SKM-1 treated with dmso at 0.1 percent for 144 hours (cell line): Measurements from ENCODE around the gene MRPL45.
"Not testable (repeated sequence)": the region's sequence is repeated elsewhere in the genome, so short reads cannot be mapped to it uniquely, and the experiment has no call there.

Source experiments
- DNase-seq: peaks from one replicate; lab custom pipeline; 2025; ENCODE audit not compliant: unreplicated experiment; lab: John Stamatoyannopoulos, UW

MRPL45 gene

DNA sequence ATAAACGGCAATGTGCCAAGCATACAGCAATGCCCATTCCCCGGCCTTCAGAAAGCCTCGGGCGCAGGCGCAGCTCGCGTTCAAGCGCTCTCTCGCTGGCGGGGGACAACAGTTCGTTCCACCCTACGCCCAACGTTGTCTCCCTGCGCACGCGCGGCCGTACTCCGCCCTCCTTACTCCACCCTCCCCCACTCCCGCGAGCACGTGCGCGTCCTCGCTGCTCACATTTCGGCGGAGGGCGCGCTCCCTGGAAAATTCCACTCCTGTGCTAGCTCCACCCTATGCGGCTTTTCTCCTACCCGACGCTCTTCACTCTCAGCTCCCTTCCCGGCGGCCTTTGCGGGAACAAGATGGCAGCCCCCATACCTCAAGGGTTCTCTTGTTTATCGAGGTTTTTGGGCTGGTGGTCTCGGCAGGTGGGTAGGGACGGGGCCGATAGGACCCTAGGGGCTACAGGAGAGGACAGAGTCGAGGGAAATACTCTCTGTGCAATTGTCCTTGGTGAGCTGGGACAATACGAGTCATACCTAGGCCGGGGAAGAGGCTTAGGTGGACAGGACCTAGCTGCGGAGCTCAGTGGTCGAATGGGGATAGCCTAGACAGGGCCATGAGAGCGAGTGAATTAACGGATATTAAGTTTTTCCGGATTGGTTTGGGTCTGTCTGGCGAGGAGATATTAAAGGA, at the start of gene MRPL45:
TSS of gene MRPL45 (plus strand) at position 335 of the 684 bp plus-strand sequence. CDS start at position 351, 16 bp downstream.
- DNase-seq = peak; percentile 93

DNA sequence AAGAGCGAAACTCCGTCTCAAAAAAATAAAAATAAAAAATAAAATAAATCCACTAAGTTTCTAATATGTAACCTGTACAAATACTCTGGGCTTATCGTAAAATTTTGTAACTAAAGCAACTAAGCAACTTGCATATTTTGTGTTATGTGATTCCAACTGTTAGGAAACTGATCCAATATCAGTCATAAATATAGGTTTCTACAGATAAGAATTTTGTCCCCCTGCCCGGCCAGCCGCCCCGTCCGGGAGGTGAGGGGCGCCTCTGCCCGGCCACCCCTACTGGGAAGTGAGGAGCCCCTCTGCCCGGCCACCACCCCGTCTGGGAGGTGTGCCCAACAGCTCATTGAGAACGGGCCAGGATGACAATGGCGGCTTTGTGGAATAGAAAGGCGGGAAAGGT, 43.8 kb upstream of the MRPL45 start:
- DNase-seq = not testable (repeated sequence)

DNA sequence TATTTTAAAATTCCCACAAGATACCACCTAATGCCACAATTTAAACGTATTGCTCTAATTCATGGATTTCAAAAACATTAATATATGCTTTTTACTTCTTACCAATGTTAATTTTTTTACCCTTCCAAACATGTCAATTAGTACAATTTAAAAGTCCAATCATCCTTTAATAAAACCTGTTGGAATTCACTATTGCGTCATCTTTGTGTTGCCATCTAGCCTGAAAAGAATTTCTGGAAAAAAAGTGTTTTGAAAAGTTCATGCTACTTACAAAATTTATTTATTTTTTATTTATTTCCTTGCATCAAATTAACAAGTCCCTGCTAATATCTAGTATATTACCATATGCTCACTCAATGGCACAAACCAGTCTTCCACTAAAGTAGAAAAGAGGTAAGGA, 42.6 kb upstream of the MRPL45 start:
- DNase-seq = not testable (repeated sequence)

DNA sequence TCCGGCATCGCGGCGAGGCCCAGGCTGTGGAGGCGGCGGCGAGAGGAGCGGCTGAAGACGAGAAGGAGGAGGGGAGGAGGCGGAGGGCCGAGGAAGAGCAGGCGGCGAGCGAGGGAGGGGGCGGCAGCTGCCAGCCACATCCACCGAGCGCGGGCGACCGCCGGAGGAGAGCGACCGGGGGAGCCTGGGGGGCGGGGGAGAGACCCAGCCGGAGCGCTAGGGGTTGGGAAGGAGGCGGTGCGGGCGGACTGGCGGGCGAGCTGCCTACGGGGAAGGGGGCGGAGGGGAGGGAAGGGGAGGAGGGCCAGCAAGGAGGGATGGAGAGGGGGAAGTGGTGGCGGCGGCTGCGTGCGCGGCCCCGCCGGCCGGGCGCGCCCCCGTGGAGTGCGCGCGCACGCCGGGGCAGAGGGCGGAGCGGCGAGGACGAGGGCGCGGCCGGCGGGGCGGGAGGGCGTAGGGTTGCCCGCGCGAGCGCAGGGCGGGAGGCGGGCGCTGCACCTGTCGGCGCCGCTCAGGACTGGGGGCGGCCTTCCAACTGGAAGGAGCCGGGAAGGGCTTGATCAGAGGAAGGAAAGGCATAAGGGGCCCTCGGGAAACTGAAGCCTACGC, 39.9 kb upstream of the MRPL45 start:
- peak; percentile 83 for DNase-seq

DNA sequence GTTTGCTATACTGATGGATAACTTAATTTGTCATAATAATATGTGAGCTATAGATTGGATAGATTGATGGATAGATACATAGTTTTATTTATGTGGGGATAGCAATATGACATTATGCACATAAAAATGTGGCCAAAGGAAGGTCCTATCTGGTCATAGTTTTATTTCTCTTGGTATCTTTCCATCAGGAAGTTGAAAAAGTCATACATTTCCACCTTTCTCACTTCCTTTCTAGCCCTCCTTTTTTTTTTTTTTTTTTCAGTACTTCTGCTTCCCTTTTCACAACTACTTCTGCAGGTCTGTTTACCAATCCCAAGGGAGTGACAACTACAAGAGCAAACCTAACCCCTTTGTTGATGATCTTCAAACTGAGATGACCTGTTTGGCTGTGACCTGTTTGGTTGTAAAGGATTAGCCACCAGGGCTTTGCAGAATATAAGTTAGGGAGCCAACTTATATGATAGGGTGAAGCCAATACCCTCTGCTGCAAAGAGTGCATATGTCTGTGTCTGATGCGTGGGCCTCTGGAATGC, 30.9 kb upstream of the MRPL45 start:
- DNase-seq = not testable (repeated sequence)

DNA sequence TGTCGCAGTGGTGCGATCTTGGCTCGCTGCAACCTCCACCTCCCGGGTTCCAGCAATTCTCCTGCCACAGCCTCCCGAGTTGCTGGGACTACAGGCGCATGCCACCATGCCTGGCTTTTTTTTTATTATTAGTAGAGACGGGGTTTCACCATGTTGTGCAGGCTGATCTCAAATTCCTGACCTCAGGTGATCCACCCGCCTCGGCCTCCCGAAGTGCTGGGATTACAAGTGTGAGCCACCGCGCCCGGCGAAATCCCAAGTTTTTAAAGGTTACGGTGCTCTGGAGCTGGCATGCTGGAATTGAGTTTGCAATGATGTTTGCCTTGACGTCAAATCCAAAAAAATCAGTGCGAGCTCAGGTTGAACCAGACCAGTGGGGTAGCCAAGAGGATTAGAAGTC, 30.4 kb upstream of the MRPL45 start:
- not testable (repeated sequence) for DNase-seq

DNA sequence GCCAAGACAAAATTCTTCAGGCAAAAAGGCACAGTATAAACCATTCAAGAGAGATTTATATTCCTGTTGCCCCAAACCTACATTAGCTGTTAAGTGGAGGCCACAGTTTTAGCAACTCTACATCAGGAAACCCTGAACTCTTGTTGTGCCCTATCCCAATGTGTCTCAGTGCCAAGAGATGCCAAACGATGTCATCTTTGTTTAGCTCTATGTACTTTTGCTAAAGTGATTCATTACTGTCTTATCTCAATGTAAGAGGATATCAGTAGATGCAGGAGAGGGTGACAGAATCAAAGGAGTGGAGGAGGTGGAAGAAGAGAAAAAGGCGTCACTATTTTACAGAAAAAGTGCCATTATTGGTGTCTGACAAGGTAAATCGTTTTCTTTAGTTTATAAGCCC, 28.8 kb upstream of the MRPL45 start:
- DNase-seq = not testable (repeated sequence)

DNA sequence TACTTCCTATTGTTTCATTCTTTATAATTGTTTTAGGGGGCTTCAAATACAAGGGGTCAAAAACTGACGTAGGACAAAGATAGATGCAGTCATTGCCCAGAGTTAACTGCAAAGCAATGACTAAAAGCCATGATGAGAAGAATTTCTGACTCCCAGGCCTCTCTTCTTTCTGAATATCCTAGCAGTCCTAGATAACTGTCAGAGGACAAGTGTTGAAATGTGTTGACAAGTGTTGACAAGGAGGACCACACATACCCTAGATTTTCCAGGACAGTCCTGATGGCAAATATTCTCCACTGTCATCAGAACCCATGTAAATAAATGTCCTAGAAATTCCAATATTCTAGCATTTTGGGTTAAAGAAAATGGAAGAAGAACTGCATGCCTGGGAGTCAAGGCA, 27.9 kb upstream of the MRPL45 start:
- DNase-seq = not testable (repeated sequence)

DNA sequence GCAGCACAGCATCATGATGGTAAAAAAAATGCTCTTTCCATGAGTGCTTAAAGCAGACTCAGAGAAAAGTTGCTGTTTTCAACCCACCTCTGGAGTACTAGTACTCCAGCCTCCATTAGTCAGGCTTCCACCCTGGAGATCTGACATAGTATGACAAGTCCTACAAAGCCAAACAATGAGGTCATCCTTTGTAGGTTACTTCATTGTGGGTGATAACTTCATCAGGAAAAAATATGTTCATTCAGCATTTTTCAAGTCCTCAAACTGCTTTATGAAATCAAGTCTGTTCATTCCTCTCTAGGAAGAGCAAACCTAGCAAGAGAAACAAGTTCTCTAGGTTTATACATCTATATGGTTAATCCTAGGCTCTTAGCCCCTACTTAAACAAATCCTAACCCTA, 27.4 kb upstream of the MRPL45 start:
- DNase-seq = not testable (repeated sequence)

DNA sequence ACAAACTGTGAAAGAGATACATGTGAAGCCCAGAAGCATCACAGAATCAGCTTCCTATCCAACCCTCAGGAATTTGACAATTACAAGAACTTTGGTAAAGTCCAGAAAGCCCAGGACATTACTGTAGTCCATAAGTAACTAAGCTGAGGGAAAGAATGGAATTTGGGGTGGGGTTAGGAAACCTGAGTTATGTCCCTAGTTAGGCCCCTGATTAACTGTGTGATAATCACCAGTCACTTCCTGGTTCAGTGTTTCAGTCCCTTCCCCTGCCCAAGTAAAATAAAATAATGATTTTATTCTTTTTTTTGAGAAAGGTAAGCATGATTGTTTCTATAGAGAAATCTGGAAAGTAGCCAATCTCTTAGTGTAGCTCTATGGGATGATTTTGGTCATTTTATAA, 11.0 kb upstream of the MRPL45 start:
- DNase-seq = not testable (repeated sequence)

DNA sequence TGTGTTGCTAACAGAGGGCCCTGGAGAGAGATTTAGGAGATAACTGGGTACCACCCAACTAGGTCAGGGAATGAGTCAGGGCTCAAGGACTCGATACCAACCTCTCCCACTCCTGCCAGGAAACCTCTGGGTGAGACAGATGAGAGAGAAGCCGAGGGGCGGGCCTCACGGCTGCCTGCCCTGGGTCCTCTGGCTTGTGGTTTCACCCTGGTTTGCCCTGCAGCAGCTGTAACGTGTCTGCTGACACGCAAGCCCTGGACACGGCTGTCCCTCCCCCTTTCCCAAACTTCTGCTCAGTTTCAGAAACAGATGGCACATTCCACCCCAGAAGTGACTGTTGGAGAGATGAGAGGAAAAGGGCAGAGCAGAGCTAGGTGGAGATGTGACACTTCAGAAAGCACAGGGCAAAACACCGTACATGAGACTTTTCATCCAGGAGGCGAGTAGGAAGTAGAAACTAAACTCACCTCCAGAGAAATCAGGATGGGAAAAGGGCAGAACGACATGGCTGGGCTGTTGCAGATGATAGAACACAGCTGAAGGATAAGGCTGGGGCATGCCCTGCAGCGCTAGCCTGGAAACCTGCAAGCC, 10.4 kb upstream of the MRPL45 start:
- not testable (repeated sequence) for DNase-seq

DNA sequence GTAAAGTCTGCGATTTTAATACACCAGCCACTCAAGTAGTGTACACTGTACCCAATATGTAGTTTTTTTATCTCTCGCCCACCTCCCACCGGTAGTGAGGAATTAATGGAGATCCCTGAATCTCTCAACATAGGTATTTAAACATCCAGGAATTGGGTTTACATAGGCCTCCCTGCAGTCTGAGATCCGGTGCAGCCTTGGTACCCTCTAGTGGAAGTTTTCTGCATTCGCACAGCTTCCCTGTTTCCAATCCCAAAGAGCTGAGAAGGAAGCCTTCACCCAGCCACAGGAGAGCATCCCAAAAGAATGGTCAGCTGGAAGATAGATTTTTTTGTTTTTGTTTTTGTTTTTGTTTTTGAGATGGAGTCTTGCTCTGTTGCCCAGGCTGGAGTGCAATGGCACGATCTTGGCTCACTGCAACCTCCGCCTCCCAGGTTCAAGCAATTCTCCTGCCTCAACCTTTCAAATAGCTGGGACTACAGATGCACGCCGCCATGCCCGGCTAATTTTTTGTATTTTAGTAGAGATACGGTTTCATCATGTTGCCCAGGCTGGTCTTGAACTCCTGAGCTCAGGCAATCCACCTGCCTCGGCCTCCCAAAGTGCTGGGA, 8.6 kb upstream of the MRPL45 start:
- not testable (repeated sequence) for DNase-seq

DNA sequence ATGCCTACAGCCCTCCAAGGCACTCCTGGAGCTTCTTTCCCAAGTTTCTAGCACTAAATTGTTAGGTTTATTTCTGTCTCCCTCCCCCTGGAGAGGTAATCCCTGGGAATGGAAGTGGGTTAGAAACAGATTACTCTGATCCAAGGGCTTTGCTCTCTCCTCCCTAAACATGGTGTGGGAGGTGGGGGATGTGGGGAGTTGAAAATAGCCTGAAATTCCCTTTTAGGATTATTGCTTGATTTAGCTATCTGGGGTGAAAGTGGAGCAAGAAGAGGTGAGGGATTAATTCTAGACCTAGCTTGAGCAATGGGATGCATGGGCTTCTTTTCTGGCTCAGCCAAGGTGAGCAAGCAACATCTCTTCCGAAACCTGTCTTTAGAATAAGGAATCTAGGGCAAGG, 7.2 kb upstream of the MRPL45 start:
- not testable (repeated sequence) for DNase-seq

DNA sequence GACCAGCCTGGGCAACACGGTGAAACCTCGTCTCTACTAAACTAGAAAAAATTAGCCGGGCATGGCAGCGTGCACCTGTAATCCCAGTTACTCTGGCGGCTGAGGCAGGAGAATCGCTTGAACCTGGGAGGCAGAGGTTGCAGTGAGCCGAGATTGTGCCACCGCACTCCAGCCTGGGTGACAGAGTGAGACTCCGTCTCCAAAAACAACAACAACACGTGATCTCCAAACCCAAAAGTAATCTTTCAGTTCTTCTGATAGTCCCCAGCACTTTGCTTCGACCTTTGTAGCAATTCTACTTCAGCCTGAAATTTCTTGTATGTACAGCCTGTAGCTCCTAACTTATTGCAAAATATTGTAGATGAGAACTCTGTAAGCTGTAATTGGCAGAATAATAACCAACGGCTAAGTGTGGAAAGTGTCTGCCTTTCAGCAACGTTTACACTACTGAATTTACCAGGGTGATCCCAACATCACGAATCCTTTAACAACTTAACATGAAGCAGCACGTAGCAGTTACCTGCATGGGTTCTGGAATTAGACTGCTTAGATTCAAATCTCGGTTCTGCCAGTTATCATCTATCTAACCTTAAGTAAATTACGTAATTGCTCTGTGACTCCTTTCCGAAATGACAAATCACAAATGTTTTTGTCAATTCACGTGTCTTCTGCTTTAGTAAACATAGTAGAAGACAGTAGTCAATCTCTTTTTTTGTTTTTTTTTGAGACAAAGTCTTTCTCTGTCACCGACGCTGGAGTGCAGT, 1.2 kb upstream of the MRPL45 start:
- DNase-seq = not testable (repeated sequence)

DNA sequence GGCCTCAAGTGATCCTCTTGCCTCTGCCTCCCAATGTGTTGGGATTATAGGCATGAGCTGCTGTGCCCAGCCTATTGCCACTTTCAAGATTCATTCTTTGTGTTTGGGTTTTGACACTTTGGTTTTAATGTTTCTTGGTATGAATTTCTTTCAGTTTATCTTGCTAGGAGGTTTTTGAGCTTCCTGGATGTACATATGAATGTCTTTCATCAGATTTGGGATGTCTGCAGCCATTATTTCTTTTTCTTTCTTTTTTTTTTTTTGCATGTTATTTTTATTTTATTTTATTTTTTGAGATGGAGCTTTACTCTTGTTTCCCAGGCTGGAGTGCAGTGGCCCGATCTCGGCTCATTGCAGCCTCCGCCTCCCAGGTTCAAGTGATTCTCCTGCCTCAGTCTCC, 18.5 kb downstream of the MRPL45 start:
- DNase-seq = no peak

DNA sequence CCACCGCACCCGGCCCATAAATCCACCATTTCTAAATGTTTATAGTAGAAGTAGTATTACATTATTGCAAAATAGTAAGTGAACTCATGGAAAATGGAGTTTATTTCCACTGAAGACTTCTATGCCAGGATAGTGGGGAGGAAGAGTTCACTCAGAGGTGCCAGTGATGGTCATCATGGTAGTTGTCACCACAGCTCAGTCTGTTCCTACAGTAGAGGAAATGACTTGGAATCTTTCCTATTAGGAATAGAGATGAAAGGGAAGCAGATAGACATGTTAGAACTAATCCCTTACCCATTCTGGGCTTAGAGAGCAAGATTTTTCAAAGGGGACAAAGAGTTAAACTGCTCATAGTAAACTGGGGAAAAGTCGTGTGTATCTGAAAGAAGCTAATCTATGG, 20.1 kb downstream of the MRPL45 start:
- no peak for DNase-seq

DNA sequence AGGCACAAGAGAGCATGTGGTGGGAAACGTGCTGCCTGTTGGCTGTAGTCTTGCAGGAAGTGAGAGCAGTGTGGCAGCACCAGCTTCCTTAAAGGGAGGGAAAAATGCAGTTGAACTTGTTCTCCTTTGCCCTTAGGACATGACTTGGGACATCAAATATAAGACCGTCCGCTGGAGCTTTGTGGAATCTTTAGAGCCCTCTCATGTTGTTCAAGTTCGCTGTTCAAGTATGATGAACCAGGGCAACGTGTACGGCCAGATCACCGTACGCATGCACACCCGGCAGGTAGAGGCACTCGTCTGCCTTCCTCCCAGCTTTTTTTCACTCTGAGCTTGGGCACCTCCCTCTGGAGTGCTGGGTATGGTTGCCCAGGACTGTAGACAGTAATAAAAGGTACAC, 23.5 kb downstream of the MRPL45 start:
- no peak for DNase-seq

DNA sequence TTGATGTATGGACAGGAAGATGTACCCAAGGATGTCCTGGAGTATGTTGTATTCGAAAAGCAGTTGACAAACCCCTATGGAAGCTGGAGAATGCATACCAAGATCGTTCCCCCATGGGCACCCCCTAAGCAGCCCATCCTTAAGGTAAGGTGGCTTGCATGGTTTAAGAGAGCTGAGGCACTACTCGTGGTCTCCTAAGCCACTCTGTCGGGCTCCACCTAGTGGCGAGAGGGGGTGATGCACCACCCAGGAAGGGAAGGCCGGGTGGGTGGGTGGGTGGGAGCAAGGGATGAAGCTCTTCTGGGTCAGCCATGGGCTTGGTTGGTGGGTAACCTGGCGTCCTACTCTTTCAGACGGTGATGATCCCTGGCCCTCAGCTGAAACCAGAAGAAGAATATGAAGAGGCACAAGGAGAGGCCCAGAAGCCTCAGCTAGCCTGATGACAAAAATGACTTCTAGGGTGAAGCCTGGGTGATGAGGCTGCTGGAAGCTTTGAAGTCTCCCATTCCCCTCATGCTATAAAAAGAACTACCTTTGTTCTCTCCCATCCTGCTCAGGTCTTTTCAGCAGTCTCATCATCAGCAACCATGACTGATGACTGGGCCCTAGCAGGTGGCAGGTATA, 25.3 kb downstream of the MRPL45 start:
- DNase-seq = no peak

DNA sequence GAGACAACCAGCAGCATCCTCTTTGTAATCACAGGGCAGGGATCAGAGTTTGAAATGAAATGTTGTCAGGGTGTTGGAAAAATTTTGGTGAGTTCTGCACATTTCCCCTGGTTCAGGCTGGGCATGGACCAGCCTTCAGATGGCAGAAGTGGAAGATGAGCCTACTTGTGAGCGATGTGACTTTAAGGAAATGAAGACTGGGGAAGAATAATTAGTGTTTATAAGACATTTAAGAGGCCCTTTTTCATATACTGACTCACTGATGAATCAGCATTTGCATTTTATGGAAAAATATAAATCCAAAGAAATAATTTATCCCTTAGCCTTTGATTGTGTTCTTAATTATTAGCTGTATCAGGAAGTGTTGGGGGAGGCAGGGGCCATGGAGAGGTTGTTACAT, 25.9 kb downstream of the MRPL45 start:
- no peak for DNase-seq

DNA sequence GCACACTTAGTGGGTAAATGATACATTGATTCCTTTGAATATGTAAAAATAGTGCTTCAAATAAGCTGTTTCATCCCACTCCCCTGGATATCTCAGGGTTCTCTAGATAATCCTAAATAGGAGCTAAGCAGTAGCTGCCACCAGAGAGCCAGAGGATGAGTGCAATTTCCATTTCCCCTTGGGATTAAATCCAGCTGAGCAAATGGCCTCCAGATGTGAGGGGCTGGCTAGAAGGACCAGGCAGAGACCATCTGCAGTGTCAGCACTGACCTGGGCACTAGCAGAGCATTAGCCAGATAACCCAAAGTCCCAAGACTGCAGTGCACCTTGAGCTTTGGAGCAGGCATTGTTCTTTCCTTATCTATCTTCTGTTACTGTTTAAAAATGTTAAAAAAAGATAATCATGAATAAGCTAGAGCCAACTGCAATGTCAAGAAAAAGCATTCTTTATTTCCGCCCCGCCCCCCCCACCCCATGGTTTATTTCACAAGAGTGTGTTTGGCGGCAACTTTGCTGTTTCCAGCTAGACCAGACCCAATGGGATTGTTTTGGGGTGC, 27.3 kb downstream of the MRPL45 start:
- DNase-seq = no peak
